Adrenal gland (tissue), 5 donors: ENCODE data around the gene GMEB2.

ENCODE experiments used
- CTCF ChIP-seq, 6 experiments: fragments of 450-650 bp in 4 of 6; fragments of 200-600 bp in 2 of 6; sonication (generic) in 1 of 6; IDR thresholded peaks; 1 replicate in 5 of 6; 2 replicates in 1 of 6; pipeline versions ENCODE4 v1.5.1 to v1.8.0; 2016 to 2021; ENCODE audit warnings: antibody characterized with exemption in 6 of 6, mild to moderate bottlenecking in 2 of 6, moderate library complexity in 1 of 6
- POLR2A ChIP-seq, 2 donors: fragments of 450-650 bp; IDR thresholded peaks; one replicate each; pipeline ENCODE4 v1.6.1; 2017; ENCODE audit warnings: antibody characterized with exemption in 2 of 2, mild to moderate bottlenecking in 2 of 2, moderate library complexity in 1 of 2
- donor health status: DM: no; HTN: no; CAD: no.

- TF ChIP-seq CTCF (IDR thresholded peaks at IDR 0.05), result no peak
- TF ChIP-seq POLR2A (IDR thresholded peaks at IDR 0.05), result no peak
These were observed 31.3 kb downstream of the GMEB2 start for GRCh38 chr20:63595416-63596127.
